GM12878 (cell line): Measurements from ENCODE around the gene MILR1. TPM values are rescaled to one million over a fixed set of nuclear protein-coding genes. Genes with fewer than 3 reads are reported as not detected.

Source experiments
- BCLAF1 ChIP-seq: fragments of 450-650 bp; IDR thresholded peaks from 2 replicates; pipeline ENCODE4 v1.6.1; 2017; ENCODE audit warnings: antibody characterized with exemption, mild to moderate bottlenecking, moderate library complexity
- BHLHE40 ChIP-seq, 2 experiments: fragments of 450-650 bp in 1 of 2; IDR thresholded peaks; 2 replicates each; pipeline ENCODE4 v1.6.1; 2011 to 2017; ENCODE audit warnings: low read depth in 2 of 2, borderline replicate concordance in 1 of 2, improper control_type of control experiment in 1 of 2, low read length in 1 of 2, mild to moderate bottlenecking in 1 of 2
- BRCA1 ChIP-seq: IDR thresholded peaks from 2 replicates; pipeline ENCODE4 v1.6.1; 2011; ENCODE audit warnings: low read depth, low read length, improper control_type of control experiment
- CBX3 ChIP-seq: fragments of 200-600 bp; sonication (generic); IDR thresholded peaks from 2 replicates; pipeline ENCODE4 v1.6.1; 2016; ENCODE audit warnings: low read depth, borderline replicate concordance
- CHD2 ChIP-seq: IDR thresholded peaks from 2 replicates; pipeline ENCODE4 v1.6.1; 2011; ENCODE audit warnings: low read depth, low read length, improper control_type of control experiment, borderline replicate concordance
- DPF2 ChIP-seq: fragments of 450-650 bp; IDR thresholded peaks from 2 replicates; pipeline ENCODE4 v1.6.1; 2017; ENCODE audit warnings: mild to moderate bottlenecking
- EZH2 ChIP-seq: IDR thresholded peaks from 2 replicates; pipeline ENCODE4 v1.6.1; 2012; ENCODE audit warnings: low read depth, mild to moderate bottlenecking, control low read depth, inconsistent platforms, low read length, borderline replicate concordance; ENCODE audit not compliant: control insufficient read depth
- HCFC1 ChIP-seq: fragments of 150-350 bp; IDR thresholded peaks from 2 replicates; pipeline ENCODE4 v1.6.1; 2014; ENCODE audit warnings: low read length
- IKZF2 ChIP-seq, 2 experiments: fragments of 450-650 bp; IDR thresholded peaks; 2 replicates each; pipeline ENCODE4 v1.6.1; 2017; ENCODE audit warnings: mild to moderate bottlenecking in 2 of 2, moderate library complexity in 2 of 2
- IRF3 ChIP-seq: fragments of 450-650 bp; IDR thresholded peaks from 2 replicates; pipeline ENCODE4 v1.6.1; 2014; ENCODE audit warnings: mild to moderate bottlenecking
- PAX8 ChIP-seq: fragments of 450-650 bp; IDR thresholded peaks from 2 replicates; pipeline ENCODE4 v1.6.1; 2017; ENCODE audit warnings: mild to moderate bottlenecking, moderate library complexity
- RAD21 ChIP-seq: IDR thresholded peaks from 2 replicates; pipeline ENCODE4 v1.6.1; 2011; ENCODE audit warnings: mild to moderate bottlenecking, low read depth, low read length, moderate library complexity; ENCODE audit not compliant: insufficient read depth
- RFX5 ChIP-seq: IDR thresholded peaks from 2 replicates; pipeline ENCODE4 v1.6.1; 2011; ENCODE audit warnings: low read depth, low read length, improper control_type of control experiment
- SRF ChIP-seq, 2 experiments: IDR thresholded peaks; 2 replicates each; pipeline ENCODE4 v1.6.1; 2011; ENCODE audit warnings: low read depth in 2 of 2, low read length in 2 of 2, mild to moderate bottlenecking in 1 of 2, moderate library complexity in 1 of 2
- WRNIP1 ChIP-seq: IDR thresholded peaks from 2 replicates; pipeline ENCODE4 v1.6.1; 2011; ENCODE audit warnings: low read depth, low read length, improper control_type of control experiment, borderline replicate concordance
- ZBTB11 ChIP-seq: fragments of 450-650 bp; formaldehyde crosslinking; IDR thresholded peaks from 2 replicates; pipeline ENCODE4 v1.5.0; 2022; ENCODE audit warnings: mild to moderate bottlenecking, missing genetic modification characterization
- ZBTB4 ChIP-seq: fragments of 450-650 bp; formaldehyde crosslinking; IDR thresholded peaks from 2 replicates; pipeline ENCODE4 v1.4.0; 2022; ENCODE audit warnings: mild to moderate bottlenecking, moderate library complexity
- ZNF274 ChIP-seq: IDR thresholded peaks from one replicate; pipeline ENCODE4 v1.8.0; 2011; ENCODE audit not compliant: insufficient read length, insufficient read depth
- ZZZ3 ChIP-seq: IDR thresholded peaks from 2 replicates; pipeline ENCODE4 v1.6.1; 2011; ENCODE audit warnings: low read depth; ENCODE audit not compliant: control insufficient read depth, insufficient read length
- polyA plus RNA-seq, 11 experiments: library from polyadenylated mRNA; depleted of rRNA in 4 of 11; unstranded in 6 of 11; stranded (reverse) in 5 of 11; fragments of >200 nt; fragmentation: Nextera tagmentation in 4 of 11; fragmentation: Illumina TruSeq in 1 of 11; extraction: Ambion mirVana in 4 of 11; extraction: Trizol in 1 of 11; gene quantifications; 1 replicate in 1 of 11; 2 replicates in 10 of 11; pipeline versions ENCODE4 v1.2.1 to v1.2.3, GENCODE V29; 2011 to 2016; ENCODE audit warnings: inconsistent platforms in 2 of 11, missing spikeins in 2 of 11, low read depth in 1 of 11
- total RNA-seq, 4 experiments: library from RNA; depleted of rRNA in 3 of 4; stranded (reverse); fragments of >200 nt in 3 of 4; fragmentation: Illumina TruSeq in 1 of 4; extraction: Trizol in 1 of 4; gene quantifications; 2 replicates each; pipeline versions ENCODE4 v1.2.1 to v1.2.3, GENCODE V29; 2013 to 2021

The MILR1 gene
- total and polyA plus RNA-seq, 10 of the 15 experiments (the other 5 are each of a cell fraction or from before 2014, with no cell fraction given) = 2.0 to 47.2 (median 17.2) TPM

GRCh38 chr17:64506576-64507412 is 57.9 kb downstream of the MILR1 start, which contains the start of gene CEP95 (continued):
- TF ChIP-seq ZBTB4 (CRISPR knock-in tag) = no peak
- TF ChIP-seq DPF2 = peak; percentile 42; the same call in 1 of the 2 replicates
- no peak for TF ChIP-seq WRNIP1
- TF ChIP-seq CBX3 = no peak
- TF ChIP-seq IKZF2 (IDR thresholded peaks at IDR 0.05) = peak; percentile 51 to 78; a peak in 2 of 4 replicates
- no peak for TF ChIP-seq ZNF274
- TF ChIP-seq EZH2 = no peak
- peak; percentile 94 for TF ChIP-seq CHD2
- TF ChIP-seq ZZZ3 = no peak
- TF ChIP-seq HCFC1 = no peak; the same call in none of the 2 replicates
- no peak for TF ChIP-seq BRCA1
- TF ChIP-seq ZBTB11 (CRISPR knock-in tag) = peak; percentile 18; the same call in 1 of the 2 replicates
- no peak; a peak in 1 of 4 replicates for TF ChIP-seq SRF (IDR thresholded peaks at IDR 0.05; ENCODE audit: low read depth in 2 of 2, low read length in 2 of 2)
- no peak for TF ChIP-seq PAX8
- TF ChIP-seq RAD21 = no peak
- no peak for TF ChIP-seq RFX5
- 0 out of 2 replicates have a peak, but pooled peaks have one; percentile 34 for TF ChIP-seq IRF3
- TF ChIP-seq BHLHE40 (IDR thresholded peaks at IDR 0.05; ENCODE audit: borderline replicate concordance in 1 of 2, low read depth in 2 of 2, low read length in 1 of 2) = peak; percentile 70 to 86
- TF ChIP-seq BCLAF1 = no peak
